Cardiac muscle cell (in vitro differentiated cells and primary cell): ENCODE data around the gene SEMA4D. TPM values are rescaled to one million over a fixed set of nuclear protein-coding genes. Genes with fewer than 3 reads are reported as not detected.
"Not testable (repeated sequence)": the region's sequence is repeated elsewhere in the genome, so short reads cannot be mapped to it uniquely, and the experiment has no call there.

Experiments
- DNase-seq, 2 donors: peaks; one replicate each; pipeline versions ENCODE4 v3.0.0 to v3.0.0-alpha.2; 2010 to 2017; ENCODE audit warnings: low read depth in 1 of 2, low spot score in 1 of 2
- H3K27ac ChIP-seq: fragments of 200-600 bp; sonication (generic); 2 replicates; pipeline ENCODE4 v1.5.1; 2016
- H3K27me3 ChIP-seq: fragments of 200-600 bp; sonication (generic); 2 replicates; pipeline ENCODE4 v1.6.0; 2016; ENCODE audit warnings: control low read depth
- H3K36me3 ChIP-seq: fragments of 200-600 bp; sonication (generic); 2 replicates; pipeline ENCODE4 v1.5.1; 2016; ENCODE audit warnings: control low read depth
- H3K4me1 ChIP-seq: fragments of 200-600 bp; sonication (generic); 2 replicates; pipeline ENCODE4 v1.8.1; 2017; ENCODE audit warnings: low read depth, mild to moderate bottlenecking, mixed run types
- H3K4me3 ChIP-seq: fragments of 200-600 bp; sonication (generic); 2 replicates; pipeline ENCODE4 v1.5.1; 2016; ENCODE audit warnings: mild to moderate bottlenecking
- H3K9me3 ChIP-seq: fragments of 200-600 bp; sonication (generic); 2 replicates; pipeline ENCODE4 v1.5.1; 2017; ENCODE audit warnings: low read depth, mild to moderate bottlenecking, control low read depth
- CTCF ChIP-seq: IDR thresholded peaks from 2 replicates; pipeline ENCODE4 v1.5.1; 2012; ENCODE audit warnings: low read depth, mild to moderate bottlenecking, low read length
- polyA plus RNA-seq: library from polyadenylated mRNA; unstranded; fragments of >200 nt; fragmentation: Nextera tagmentation; extraction: Ambion mirVana; gene quantifications from 2 replicates; pipeline ENCODE4 v1.2.1, GENCODE V29; 2016
- total RNA-seq: library from RNA; depleted of rRNA; stranded (reverse); fragments of >200 nt; gene quantifications from 2 replicates; pipeline ENCODE4 v1.2.3, GENCODE V29; 2016

Gene SEMA4D
- total and polyA plus RNA-seq, 2 experiments from 2014 or later = 16.5 to 34.2 TPM

DNA sequence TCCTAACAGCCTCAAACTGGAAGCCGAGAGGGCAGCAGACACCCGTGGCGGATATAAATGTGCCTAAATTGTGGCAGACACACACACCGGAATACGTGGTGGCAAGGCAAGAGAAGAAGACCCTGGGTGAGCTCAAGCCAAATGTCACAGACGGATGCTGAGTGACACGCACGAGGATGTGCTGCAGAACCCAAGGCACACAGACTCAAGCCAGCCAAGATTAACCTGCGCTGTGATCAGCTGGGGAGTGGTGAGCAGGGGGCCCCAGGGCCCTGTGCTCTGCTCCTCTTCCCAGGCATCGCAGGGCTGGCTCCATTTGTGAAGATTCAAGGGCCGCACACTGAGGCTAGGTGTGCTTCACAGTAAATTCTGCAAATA, 16.4 kb downstream of the SEMA4D start:
- no peaks in the 10 kb centered on the region for H3K27me3 ChIP-seq
- DNase-seq = no peak
- H3K4me1 ChIP-seq = peaks cover 37% of the 10 kb centered on the region
- H3K9me3 ChIP-seq = no peaks in the 10 kb centered on the region
- H3K36me3 ChIP-seq = no peaks in the 10 kb centered on the region
- TF ChIP-seq CTCF = no peak
- H3K27ac ChIP-seq = no peak overlapping the region
- no peak overlapping the region for H3K4me3 ChIP-seq

- no peak for TF ChIP-seq CTCF
- no peaks in the 10 kb centered on the region for H3K27me3 ChIP-seq
- DNase-seq = no peak
- no peaks in the 10 kb centered on the region for H3K9me3 ChIP-seq
- no peaks in the 10 kb centered on the region for H3K36me3 ChIP-seq
- H3K4me3 ChIP-seq = no peak overlapping the region
- H3K27ac ChIP-seq = no peak overlapping the region
- peaks cover 37% of the 10 kb centered on the region for H3K4me1 ChIP-seq
These were observed 16.9 kb downstream of the SEMA4D start for GRCh38 chr9:89480825-89481537.

GRCh38 chr9:89480372-89480771, 17.5 kb downstream of the SEMA4D start:
- not testable (repeated sequence) for H3K4me3 ChIP-seq, H3K9me3 ChIP-seq, DNase-seq, H3K27ac ChIP-seq, H3K36me3 ChIP-seq, H3K27me3 ChIP-seq
- peaks cover 37% of the 10 kb centered on the region for H3K4me1 ChIP-seq

DNA sequence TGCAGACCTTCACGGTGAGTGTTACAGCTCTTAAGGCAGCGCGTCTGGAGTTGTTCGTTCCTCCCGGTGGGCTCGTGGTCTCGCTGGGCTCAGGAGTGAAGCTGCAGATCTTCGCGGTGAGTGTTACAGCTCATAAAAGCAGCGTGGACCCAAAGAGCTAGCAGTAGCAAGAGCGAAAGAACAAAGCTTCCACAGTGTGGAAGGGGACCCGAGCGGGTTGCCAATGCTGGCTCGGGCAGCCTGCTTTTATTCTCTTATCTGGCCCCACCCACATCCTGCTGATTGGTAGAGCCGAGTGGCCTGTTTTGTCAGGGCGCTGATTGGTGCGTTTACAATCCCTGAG, 18.3 kb downstream of the SEMA4D start:
- H3K4me1 ChIP-seq = peaks cover 37% of the 10 kb centered on the region
- not testable (repeated sequence) for H3K9me3 ChIP-seq

GRCh38 chr9:89478821-89479668, 18.9 kb downstream of the SEMA4D start:
- TF ChIP-seq CTCF = no peak
- Histone ChIP-seq H3K4me1 (peaks cover 37% of the 10 kb centered on the region), H3K27me3 (no peaks in the 10 kb centered on the region), H3K9me3 (no peaks in the 10 kb centered on the region), H3K27ac (no peak overlapping the region), H3K36me3 (no peaks in the 10 kb centered on the region), H3K4me3 (no peak overlapping the region)
- DNase-seq = no peak

More for the DNA sequence above, 18.3 kb downstream of the SEMA4D start:
- DNase-seq, H3K27ac ChIP-seq, H3K4me3 ChIP-seq, H3K36me3 ChIP-seq, H3K27me3 ChIP-seq: not testable (repeated sequence)

- peak; percentile 35 to 91 for DNase-seq
- peaks cover 33% of the 10 kb centered on the region for H3K4me1 ChIP-seq
- no peak overlapping the region for H3K4me3 ChIP-seq
- peak overlapping the region; percentile 44 for H3K27ac ChIP-seq
- peak; percentile 3 for TF ChIP-seq CTCF
- H3K36me3 ChIP-seq = no peaks in the 10 kb centered on the region
- no peaks in the 10 kb centered on the region for H3K27me3 ChIP-seq
- H3K9me3 ChIP-seq = no peaks in the 10 kb centered on the region
These were observed 19.9 kb downstream of the SEMA4D start for GRCh38 chr9:89477811-89478630.
